Ascending aorta (tissue), 2 donors: ENCODE data around the gene RPP25. TPM values are rescaled to one million over a fixed set of nuclear protein-coding genes. Genes with fewer than 3 reads are reported as not detected.
A peak's percentile ranks its signal among the peaks of the same experiment; 100 is the strongest.

Experiments
- DNase-seq, 2 donors: peaks; one replicate each; pipeline ENCODE4 v3.0.0-alpha.2; 2019; ENCODE audit warnings: low spot score in 2 of 2
- H3K27ac ChIP-seq, 2 donors: fragments of 200-600 bp; sonication (generic); one replicate each; pipeline ENCODE4 v1.5.1; 2016 to 2017; ENCODE audit warnings: mild to moderate bottlenecking in 1 of 2
- H3K27me3 ChIP-seq: fragments of 200-600 bp; sonication (generic); one replicate; pipeline ENCODE4 v1.5.1; 2017
- H3K36me3 ChIP-seq, 2 donors: fragments of 200-600 bp; sonication (generic); one replicate each; pipeline ENCODE4 v1.5.1; 2016
- H3K4me1 ChIP-seq, 2 donors: fragments of 200-600 bp; sonication (generic); one replicate each; pipeline ENCODE4 v1.5.1; 2016 to 2017; ENCODE audit warnings: mild to moderate bottlenecking in 1 of 2
- H3K4me3 ChIP-seq, 2 donors: fragments of 200-600 bp; sonication (generic); one replicate each; pipeline ENCODE4 v1.5.1; 2016 to 2017; ENCODE audit warnings: mild to moderate bottlenecking in 1 of 2
- H3K9me3 ChIP-seq, 2 donors: fragments of 200-600 bp; sonication (generic); one replicate each; pipeline ENCODE4 v1.5.1; 2016
- intact Hi-C: fragments of 100-400 bp; cut with DNase I; formaldehyde crosslinking; loops from one replicate; pipeline ENCODE4 v1.15.1; 2023
- total RNA-seq: library from RNA; depleted of rRNA; stranded (reverse); fragments of >200 nt; gene quantifications from one replicate; pipeline ENCODE4 v1.1.0, GENCODE V29; 2016
- TF ChIP-seq, protein P1 (sequence below), 3 experiments: fragments of 200-600 bp in 2 of 3; fragments of 450-650 bp in 1 of 3; sonication (generic) in 2 of 3; IDR thresholded peaks; one replicate each; pipeline ENCODE4 v1.5.1; 2016 to 2019; ENCODE audit warnings: antibody characterized with exemption in 3 of 3, mild to moderate bottlenecking in 1 of 3, moderate library complexity in 1 of 3

RPP25 gene
- total RNA-seq, 1 donor from 2014 or later = 28.4 TPM

- TF ChIP-seq, protein P1, sequence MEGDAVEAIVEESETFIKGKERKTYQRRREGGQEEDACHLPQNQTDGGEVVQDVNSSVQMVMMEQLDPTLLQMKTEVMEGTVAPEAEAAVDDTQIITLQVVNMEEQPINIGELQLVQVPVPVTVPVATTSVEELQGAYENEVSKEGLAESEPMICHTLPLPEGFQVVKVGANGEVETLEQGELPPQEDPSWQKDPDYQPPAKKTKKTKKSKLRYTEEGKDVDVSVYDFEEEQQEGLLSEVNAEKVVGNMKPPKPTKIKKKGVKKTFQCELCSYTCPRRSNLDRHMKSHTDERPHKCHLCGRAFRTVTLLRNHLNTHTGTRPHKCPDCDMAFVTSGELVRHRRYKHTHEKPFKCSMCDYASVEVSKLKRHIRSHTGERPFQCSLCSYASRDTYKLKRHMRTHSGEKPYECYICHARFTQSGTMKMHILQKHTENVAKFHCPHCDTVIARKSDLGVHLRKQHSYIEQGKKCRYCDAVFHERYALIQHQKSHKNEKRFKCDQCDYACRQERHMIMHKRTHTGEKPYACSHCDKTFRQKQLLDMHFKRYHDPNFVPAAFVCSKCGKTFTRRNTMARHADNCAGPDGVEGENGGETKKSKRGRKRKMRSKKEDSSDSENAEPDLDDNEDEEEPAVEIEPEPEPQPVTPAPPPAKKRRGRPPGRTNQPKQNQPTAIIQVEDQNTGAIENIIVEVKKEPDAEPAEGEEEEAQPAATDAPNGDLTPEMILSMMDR (IDR thresholded peaks at IDR 0.05) = no peak
- Histone ChIP-seq H3K9me3 (no peaks in the 10 kb centered on the region), H3K27ac (no peak overlapping the region), H3K27me3 (no peaks in the 10 kb centered on the region), H3K4me1 (peaks cover under 1 to 9% of the 10 kb centered on the region in 2 donors), H3K4me3 (no peak overlapping the region), H3K36me3 (no peaks in the 10 kb centered on the region)
- intact Hi-C loops = no loop called here
- no peak for DNase-seq
Measured at GRCh38 chr15:74962671-74963070, 6.1 kb upstream of the RPP25 start.

- Histone ChIP-seq H3K9me3 (no peaks in the 10 kb centered on the region), H3K4me1 (peaks cover 4 to 11% of the 10 kb centered on the region in 2 donors), H3K4me3 (no peak overlapping the region), H3K27ac (no peak overlapping the region), H3K27me3 (no peaks in the 10 kb centered on the region), H3K36me3 (no peaks in the 10 kb centered on the region)
- intact Hi-C loops = no loop called here
- no peak for DNase-seq
- TF ChIP-seq, protein P1 (IDR thresholded peaks at IDR 0.05) = no peak
Measured at GRCh38 chr15:74962219-74962618, 5.6 kb upstream of the RPP25 start.

- TF ChIP-seq, protein P1 (IDR thresholded peaks at IDR 0.05) = no peak
- Histone ChIP-seq H3K27me3 (no peaks in the 10 kb centered on the region), H3K27ac (no peak overlapping the region), H3K9me3 (no peaks in the 10 kb centered on the region), H3K4me3 (no peak overlapping the region), H3K36me3 (no peaks in the 10 kb centered on the region), H3K4me1 (peaks cover 4 to 11% of the 10 kb centered on the region in 2 donors)
- intact Hi-C loops = no loop called here
- DNase-seq = no peak
Measured at GRCh38 chr15:74961616-74962015, 5.0 kb upstream of the RPP25 start.

- Histone ChIP-seq H3K27me3 (no peaks in the 10 kb centered on the region), H3K9me3 (no peaks in the 10 kb centered on the region), H3K36me3 (no peaks in the 10 kb centered on the region), H3K27ac (no peak overlapping the region), H3K4me1 (peaks cover 4 to 11% of the 10 kb centered on the region in 2 donors), H3K4me3 (no peak overlapping the region)
- intact Hi-C loops = no loop called here
- DNase-seq = no peak
- TF ChIP-seq, protein P1 (IDR thresholded peaks at IDR 0.05) = no peak
Measured at GRCh38 chr15:74960995-74961588, 4.5 kb upstream of the RPP25 start.

DNA sequence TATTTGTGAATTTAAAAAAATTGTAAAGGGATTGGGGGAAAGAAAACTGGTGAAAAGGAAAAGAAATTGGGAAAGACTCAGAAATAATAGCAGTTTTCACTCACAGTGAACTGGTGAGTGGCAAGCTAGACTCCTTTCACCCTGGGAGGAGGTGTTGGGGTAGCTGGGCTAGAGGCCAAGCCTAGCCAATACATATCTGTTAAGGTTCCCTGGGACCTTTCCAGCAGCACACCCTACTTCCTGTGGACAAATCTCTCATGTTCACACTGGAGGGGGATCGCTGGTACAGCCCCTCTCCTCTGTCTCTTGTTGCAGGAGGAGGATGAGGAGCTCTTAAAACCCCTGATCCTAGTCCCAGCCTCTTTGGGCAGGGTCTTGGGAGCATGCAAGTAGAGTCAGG is 3.7 kb upstream of the RPP25 start:
- no peak overlapping the region for H3K27ac ChIP-seq
- TF ChIP-seq, protein P1 (IDR thresholded peaks at IDR 0.05) = no peak
- intact Hi-C loops = no loop called here

GRCh38 chr15:74959586-74959939 is 3.0 kb upstream of the RPP25 start:
- H3K4me3 ChIP-seq = peak overlapping the region; percentile 71 to 84
- H3K9me3 ChIP-seq = no peaks in the 10 kb centered on the region
- peaks cover 7 to 16% of the 10 kb centered on the region in 2 donors for H3K4me1 ChIP-seq
- intact Hi-C loops = loop anchor here (2.0 to 10.0 kb wide), 4 partner anchors 63 to 585 kb away; partner anchors contain the start of genes ARID3B, CLK3 and PPCDC
- H3K27ac ChIP-seq = peak overlapping the region; percentile 91 to 94
- no peak for DNase-seq
- no peaks in the 10 kb centered on the region for H3K36me3 ChIP-seq
- TF ChIP-seq, protein P1 (IDR thresholded peaks at IDR 0.05) = no peak
- no peaks in the 10 kb centered on the region for H3K27me3 ChIP-seq

More for the DNA sequence above, 3.7 kb upstream of the RPP25 start:
- Histone ChIP-seq H3K36me3 (no peaks in the 10 kb centered on the region), H3K4me1 (peaks cover 5 to 13% of the 10 kb centered on the region in 2 donors), H3K4me3 (no peak overlapping the region), H3K27me3 (no peaks in the 10 kb centered on the region), H3K9me3 (no peaks in the 10 kb centered on the region)
- DNase-seq = no peak
